Fibroblast of lung (primary cell): ENCODE results near the gene SBF2. TPM values are rescaled to one million over a fixed set of nuclear protein-coding genes. Genes with fewer than 3 reads are reported as not detected.

Source experiments
- DNase-seq, 2 donors: peaks; one replicate each; pipeline versions ENCODE4 v3.0.0 to v3.0.0-alpha.2; 2010; ENCODE audit warnings: low read depth in 2 of 2
- H2AFZ ChIP-seq: 2 replicates; pipeline ENCODE4 v1.5.1; 2012; ENCODE audit warnings: low read length, control low read depth, inconsistent platforms
- H3K27ac ChIP-seq: 2 replicates; pipeline ENCODE4 v1.5.1; 2011; ENCODE audit warnings: low read length, control low read depth; ENCODE audit not compliant: insufficient read depth
- H3K27me3 ChIP-seq: 2 replicates; pipeline ENCODE4 v1.5.1; 2011; ENCODE audit warnings: mild to moderate bottlenecking, low read length; ENCODE audit not compliant: control insufficient read depth, insufficient read depth
- H3K36me3 ChIP-seq: 2 replicates; pipeline ENCODE4 v1.5.1; 2011; ENCODE audit warnings: low read length; ENCODE audit not compliant: control insufficient read depth, insufficient read depth
- H3K4me1 ChIP-seq: 2 replicates; pipeline ENCODE4 v1.5.1; 2011; ENCODE audit warnings: low read length; ENCODE audit not compliant: control insufficient read depth, insufficient read depth; ENCODE audit errors: extremely low read depth
- H3K4me2 ChIP-seq: 2 replicates; pipeline ENCODE4 v1.5.1; 2011; ENCODE audit warnings: low read length, control low read depth; ENCODE audit not compliant: insufficient read depth; ENCODE audit errors: extremely low read depth
- H3K4me3 ChIP-seq, 4 experiments: fragments of 200-600 bp in 1 of 4; sonication (generic) in 1 of 4; replicated peaks in 1 of 4; 2 replicates each; pipeline ENCODE4 v1.5.1; 2011 to 2016; ENCODE audit warnings: low read length in 4 of 4, low read depth in 3 of 4, mild to moderate bottlenecking in 3 of 4, control low read depth in 2 of 4, inconsistent platforms in 1 of 4, mixed read lengths in 1 of 4; ENCODE audit not compliant: insufficient read depth in 1 of 4; ENCODE audit errors: control extremely low read depth in 1 of 4
- H3K79me2 ChIP-seq: 2 replicates; pipeline ENCODE4 v1.5.1; 2012; ENCODE audit warnings: mild to moderate bottlenecking, low read length, inconsistent platforms; ENCODE audit not compliant: control insufficient read depth, insufficient read depth
- H3K9ac ChIP-seq: 2 replicates; pipeline ENCODE4 v1.5.1; 2011; ENCODE audit warnings: mild to moderate bottlenecking, low read length, control low read depth; ENCODE audit not compliant: insufficient read depth
- H3K9me3 ChIP-seq: 2 replicates; pipeline ENCODE4 v1.5.1; 2012; ENCODE audit warnings: low read depth, low read length; ENCODE audit not compliant: control insufficient read depth, insufficient read depth
- H4K20me1 ChIP-seq: 2 replicates; pipeline ENCODE4 v1.5.1; 2011; ENCODE audit warnings: low read length; ENCODE audit not compliant: control insufficient read depth, insufficient read depth; ENCODE audit errors: extremely low read depth
- EZH2 ChIP-seq: IDR thresholded peaks from 2 replicates; pipeline ENCODE4 v1.5.1; 2012; ENCODE audit warnings: low read length, control low read depth, mild to moderate bottlenecking; ENCODE audit errors: missing control alignments
- polyA plus RNA-seq, 2 donors: library from polyadenylated mRNA; depleted of rRNA in 1 of 2; stranded (reverse) in 1 of 2; unstranded in 1 of 2; fragments of >200 nt; gene quantifications; 2 replicates each; pipeline ENCODE4 v1.2.1, GENCODE V29; 2011 to 2012; ENCODE audit warnings: missing spikeins in 1 of 2
- total RNA-seq: library from RNA; depleted of rRNA; stranded (reverse); fragments of >200 nt; gene quantifications from 2 replicates; pipeline ENCODE4 v1.2.1, GENCODE V29; 2014
- TF ChIP-seq, protein P1 (sequence below), 2 donors: IDR thresholded peaks in 1 of 2; conservative IDR thresholded peaks in 1 of 2; 1 replicate in 1 of 2; 2 replicates in 1 of 2; pipeline ENCODE4 v1.5.1; 2011 to 2012; ENCODE audit warnings: low read length in 2 of 2, control low read depth in 1 of 2, inconsistent platforms in 1 of 2, low read depth in 1 of 2, mild to moderate bottlenecking in 1 of 2

SBF2 gene
- total and polyA plus RNA-seq, 2 donors (not counting 1 experiment from before 2014, with no cell fraction given): 69.4 to 95.9 TPM

DNA sequence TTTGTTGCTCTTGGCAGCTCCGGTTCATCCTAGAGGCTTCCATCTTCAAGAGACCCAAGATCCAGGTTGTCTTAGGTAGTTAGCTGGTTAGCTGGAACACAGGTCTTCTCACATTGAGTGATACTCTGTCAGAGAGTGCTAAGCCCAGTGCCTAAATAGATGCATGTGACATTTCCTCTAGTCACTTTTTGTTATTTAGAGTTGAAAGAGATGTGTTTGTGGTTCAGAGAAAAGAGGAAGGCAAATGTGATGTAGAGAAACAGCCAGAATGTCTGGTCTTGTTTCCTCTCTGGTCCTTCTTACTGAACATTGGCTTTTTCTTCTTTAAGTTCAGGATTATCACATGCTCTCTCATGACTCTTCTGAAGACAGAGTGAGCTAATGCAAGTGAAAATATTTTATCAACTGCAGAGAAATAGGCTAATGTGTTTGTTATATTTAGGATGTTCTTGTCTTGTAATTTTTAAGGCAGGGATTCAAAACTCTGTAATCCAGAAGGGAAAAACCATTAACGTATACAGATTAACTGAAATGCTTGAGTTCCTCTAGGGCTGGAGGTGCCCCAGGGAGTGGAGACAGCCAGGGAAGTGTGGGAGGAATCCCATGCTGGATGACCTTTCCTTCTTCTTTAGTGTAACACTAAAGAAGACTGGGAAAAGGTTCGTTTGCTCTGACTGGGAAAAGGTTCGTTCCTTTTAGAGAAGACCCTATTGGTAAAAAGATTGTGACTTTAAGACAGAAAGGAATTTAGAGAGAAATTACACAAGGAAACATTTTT is 554.7 kb downstream of the SBF2 start:
- Histone ChIP-seq H2AFZ (no peak overlapping the region), H3K4me2 (no peak overlapping the region), H4K20me1 (no peaks in the 10 kb centered on the region), H3K9me3 (no peaks in the 10 kb centered on the region), H3K27ac (no peak overlapping the region), H3K9ac (no peak overlapping the region), H3K4me3 (no peak overlapping the region), H3K79me2 (no peaks in the 10 kb centered on the region), H3K36me3 (peaks cover 11% of the 10 kb centered on the region), H3K27me3 (no peaks in the 10 kb centered on the region), H3K4me1 (no peaks in the 10 kb centered on the region)
- no peak for TF ChIP-seq EZH2
- TF ChIP-seq, protein P1, sequence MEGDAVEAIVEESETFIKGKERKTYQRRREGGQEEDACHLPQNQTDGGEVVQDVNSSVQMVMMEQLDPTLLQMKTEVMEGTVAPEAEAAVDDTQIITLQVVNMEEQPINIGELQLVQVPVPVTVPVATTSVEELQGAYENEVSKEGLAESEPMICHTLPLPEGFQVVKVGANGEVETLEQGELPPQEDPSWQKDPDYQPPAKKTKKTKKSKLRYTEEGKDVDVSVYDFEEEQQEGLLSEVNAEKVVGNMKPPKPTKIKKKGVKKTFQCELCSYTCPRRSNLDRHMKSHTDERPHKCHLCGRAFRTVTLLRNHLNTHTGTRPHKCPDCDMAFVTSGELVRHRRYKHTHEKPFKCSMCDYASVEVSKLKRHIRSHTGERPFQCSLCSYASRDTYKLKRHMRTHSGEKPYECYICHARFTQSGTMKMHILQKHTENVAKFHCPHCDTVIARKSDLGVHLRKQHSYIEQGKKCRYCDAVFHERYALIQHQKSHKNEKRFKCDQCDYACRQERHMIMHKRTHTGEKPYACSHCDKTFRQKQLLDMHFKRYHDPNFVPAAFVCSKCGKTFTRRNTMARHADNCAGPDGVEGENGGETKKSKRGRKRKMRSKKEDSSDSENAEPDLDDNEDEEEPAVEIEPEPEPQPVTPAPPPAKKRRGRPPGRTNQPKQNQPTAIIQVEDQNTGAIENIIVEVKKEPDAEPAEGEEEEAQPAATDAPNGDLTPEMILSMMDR (conservative IDR thresholded peaks at IDR 0.05 in 1 of 2, IDR thresholded peaks at IDR 0.05 in 1 of 2; ENCODE audit: low read depth in 1 of 2, low read length in 2 of 2): no peak
- DNase-seq: no peak

GRCh38 chr11:9738707-9739106 is 555.3 kb downstream of the SBF2 start:
- Histone ChIP-seq H3K9me3 (no peaks in the 10 kb centered on the region), H3K9ac (no peak overlapping the region), H3K27ac (no peak overlapping the region), H3K79me2 (no peaks in the 10 kb centered on the region), H3K4me1 (no peaks in the 10 kb centered on the region), H3K4me3 (no peak overlapping the region), H3K4me2 (no peak overlapping the region), H3K27me3 (no peaks in the 10 kb centered on the region), H3K36me3 (peaks cover 11% of the 10 kb centered on the region), H4K20me1 (no peaks in the 10 kb centered on the region), H2AFZ (no peak overlapping the region)
- no peak for DNase-seq
- TF ChIP-seq, protein P1 (conservative IDR thresholded peaks at IDR 0.05 in 1 of 2, IDR thresholded peaks at IDR 0.05 in 1 of 2; ENCODE audit: low read depth in 1 of 2, low read length in 2 of 2): no peak
- TF ChIP-seq EZH2: no peak

DNA sequence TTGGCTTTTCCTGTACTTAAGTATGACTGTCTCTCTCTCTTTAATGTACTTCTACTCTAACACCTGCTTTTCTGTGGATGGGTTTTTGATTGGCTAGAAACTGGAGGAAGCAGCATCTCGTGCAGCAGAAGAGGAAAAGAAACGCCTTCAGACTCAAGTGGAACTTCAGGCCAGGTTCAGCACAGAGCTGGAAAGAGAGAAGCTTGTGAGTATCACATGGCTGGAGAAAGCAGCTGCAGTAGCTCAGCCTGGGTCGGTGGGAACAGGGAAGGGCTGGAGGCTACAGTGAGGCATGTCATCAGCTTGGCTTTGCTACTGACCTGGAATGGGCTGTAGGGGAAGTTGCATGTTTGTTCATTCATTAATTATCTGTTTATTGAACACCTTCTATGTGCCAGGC is 555.9 kb downstream of the SBF2 start:
- no peaks in the 10 kb centered on the region for H4K20me1 ChIP-seq
- no peak for TF ChIP-seq EZH2
- TF ChIP-seq, protein P1 (conservative IDR thresholded peaks at IDR 0.05 in 1 of 2, IDR thresholded peaks at IDR 0.05 in 1 of 2; ENCODE audit: low read depth in 1 of 2, low read length in 2 of 2): no peak
- peaks cover 12% of the 10 kb centered on the region for H3K36me3 ChIP-seq
- no peaks in the 10 kb centered on the region for H3K9me3 ChIP-seq
- DNase-seq: no peak
- no peak overlapping the region for H3K27ac ChIP-seq
- H3K9ac ChIP-seq: no peak overlapping the region
- H3K4me2 ChIP-seq: no peak overlapping the region
- no peaks in the 10 kb centered on the region for H3K79me2 ChIP-seq
- no peak overlapping the region for H2AFZ ChIP-seq
- H3K4me3 ChIP-seq: no peak overlapping the region
- H3K4me1 ChIP-seq: no peaks in the 10 kb centered on the region
- no peaks in the 10 kb centered on the region for H3K27me3 ChIP-seq
